GM10266 (cell line): ENCODE data around the gene PXK.

Source experiments
- DNase-seq: peaks from one replicate; pipeline ENCODE4 v3.0.0; 2012; ENCODE audit errors: extremely low spot score
- TF ChIP-seq, protein P1 (sequence below): IDR thresholded peaks from 2 replicates; pipeline ENCODE4 v1.5.1; 2012; ENCODE audit warnings: mild to moderate bottlenecking, low read depth; ENCODE audit not compliant: control insufficient read depth, insufficient read depth; ENCODE audit errors: missing control alignments

The PXK gene

DNA sequence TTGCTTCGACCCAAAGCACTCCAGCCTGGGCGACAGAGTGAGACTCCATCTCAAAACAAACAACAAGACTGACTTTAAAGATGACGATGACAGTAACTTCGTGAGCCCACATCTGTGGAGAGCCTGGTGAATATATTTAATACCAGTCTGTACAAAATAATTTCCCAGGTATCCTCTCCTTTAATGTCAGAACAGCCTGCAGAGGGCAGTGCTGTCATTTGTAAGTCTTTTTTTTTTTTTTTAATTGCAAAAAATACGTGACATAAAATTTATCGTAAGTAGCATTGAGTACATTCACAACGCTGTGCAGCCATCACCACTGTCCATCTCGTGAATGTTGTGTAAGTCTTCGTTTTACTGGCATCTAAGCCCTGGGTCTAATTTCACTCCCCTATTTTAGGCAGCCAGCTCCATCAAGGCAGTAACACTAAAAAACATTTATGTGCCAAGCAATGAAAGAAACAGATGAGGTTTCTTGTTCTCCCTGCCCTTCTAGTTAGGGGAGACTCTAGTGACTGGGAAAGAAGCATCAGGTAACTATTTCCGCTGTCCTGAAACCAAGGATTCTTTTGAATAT, 25.0 kb upstream of the PXK start:
- TF ChIP-seq, protein P1, sequence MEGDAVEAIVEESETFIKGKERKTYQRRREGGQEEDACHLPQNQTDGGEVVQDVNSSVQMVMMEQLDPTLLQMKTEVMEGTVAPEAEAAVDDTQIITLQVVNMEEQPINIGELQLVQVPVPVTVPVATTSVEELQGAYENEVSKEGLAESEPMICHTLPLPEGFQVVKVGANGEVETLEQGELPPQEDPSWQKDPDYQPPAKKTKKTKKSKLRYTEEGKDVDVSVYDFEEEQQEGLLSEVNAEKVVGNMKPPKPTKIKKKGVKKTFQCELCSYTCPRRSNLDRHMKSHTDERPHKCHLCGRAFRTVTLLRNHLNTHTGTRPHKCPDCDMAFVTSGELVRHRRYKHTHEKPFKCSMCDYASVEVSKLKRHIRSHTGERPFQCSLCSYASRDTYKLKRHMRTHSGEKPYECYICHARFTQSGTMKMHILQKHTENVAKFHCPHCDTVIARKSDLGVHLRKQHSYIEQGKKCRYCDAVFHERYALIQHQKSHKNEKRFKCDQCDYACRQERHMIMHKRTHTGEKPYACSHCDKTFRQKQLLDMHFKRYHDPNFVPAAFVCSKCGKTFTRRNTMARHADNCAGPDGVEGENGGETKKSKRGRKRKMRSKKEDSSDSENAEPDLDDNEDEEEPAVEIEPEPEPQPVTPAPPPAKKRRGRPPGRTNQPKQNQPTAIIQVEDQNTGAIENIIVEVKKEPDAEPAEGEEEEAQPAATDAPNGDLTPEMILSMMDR: peak; percentile 58
- no peak for DNase-seq

DNA sequence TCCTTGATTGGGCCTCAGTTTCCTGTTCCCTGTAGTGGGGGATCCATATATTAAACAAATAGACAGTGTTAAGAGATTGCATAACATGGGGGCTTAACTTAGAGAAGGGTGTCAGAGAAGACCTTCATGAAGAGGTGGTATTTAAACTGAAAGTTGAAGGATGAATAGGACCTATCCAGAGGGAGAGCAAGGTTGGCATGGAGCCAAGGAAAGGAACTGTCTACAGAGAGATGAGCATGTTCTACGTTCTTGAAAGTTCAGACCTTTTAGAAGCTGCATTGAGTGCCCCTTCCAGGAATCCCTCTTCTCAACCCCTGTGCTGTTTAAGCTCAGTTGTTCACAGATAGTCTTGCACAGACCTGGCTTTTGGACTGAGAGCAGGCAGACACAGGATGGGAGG, 24.0 kb upstream of the PXK start:
- TF ChIP-seq, protein P1: no peak
- no peak for DNase-seq

DNA sequence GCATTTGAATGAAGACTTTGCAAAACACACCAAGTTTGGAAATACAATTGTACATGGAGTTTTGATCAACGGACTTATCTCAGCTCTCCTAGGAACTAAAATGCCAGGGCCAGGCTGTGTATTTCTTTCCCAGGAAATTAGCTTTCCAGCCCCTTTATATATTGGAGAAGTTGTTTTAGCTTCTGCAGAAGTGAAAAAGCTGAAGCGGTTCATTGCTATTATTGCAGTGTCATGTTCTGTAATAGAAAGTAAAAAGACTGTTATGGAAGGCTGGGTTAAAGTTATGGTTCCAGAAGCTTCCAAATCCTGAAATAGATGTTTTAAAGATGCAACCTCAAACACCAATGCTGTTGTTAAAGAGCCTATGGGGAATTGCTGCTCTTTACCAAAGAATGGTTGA, 14.9 kb upstream of the PXK start:
- DNase-seq: no peak
- TF ChIP-seq, protein P1: no peak

DNA sequence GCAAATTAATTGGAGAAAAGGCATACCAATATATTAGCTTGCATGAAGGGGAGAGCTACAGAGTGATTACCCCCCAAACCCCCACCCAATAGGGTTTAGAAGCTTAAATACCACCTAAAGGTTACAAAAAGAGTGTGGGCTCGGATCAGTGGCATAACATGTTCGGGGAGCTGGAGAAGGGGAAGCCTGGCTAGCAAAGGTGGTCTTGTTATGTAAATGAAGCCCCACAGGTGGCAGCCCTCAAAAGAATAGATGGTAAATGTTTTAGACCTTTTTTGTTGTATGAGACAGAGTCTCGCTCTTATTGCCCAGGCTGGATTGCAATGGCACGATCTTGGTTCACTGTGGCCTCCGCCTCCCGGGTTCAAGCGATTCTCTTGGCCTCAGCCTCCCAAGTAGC, 10.9 kb upstream of the PXK start:
- TF ChIP-seq, protein P1: no peak
- DNase-seq: no peak

DNA sequence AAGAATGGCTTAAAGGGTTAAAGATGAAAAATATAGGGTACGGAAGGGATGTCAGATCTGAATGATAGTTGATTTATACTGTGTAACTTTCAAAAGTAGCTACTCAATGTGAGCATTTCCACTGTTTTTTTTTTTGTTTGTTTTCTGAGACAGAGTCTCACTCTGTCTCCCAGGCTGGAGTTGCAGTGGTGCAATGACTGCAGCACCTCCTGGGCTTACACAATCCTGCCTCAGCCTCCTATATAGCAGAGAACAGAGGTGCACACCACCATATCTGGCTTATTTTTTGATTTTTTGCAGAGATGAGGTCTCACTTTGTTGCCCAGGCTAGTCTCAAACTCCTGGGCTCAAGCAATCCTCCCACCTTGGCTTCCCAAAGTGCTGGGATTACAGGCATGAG, 9.9 kb upstream of the PXK start:
- TF ChIP-seq, protein P1: no peak
- no peak for DNase-seq

DNA sequence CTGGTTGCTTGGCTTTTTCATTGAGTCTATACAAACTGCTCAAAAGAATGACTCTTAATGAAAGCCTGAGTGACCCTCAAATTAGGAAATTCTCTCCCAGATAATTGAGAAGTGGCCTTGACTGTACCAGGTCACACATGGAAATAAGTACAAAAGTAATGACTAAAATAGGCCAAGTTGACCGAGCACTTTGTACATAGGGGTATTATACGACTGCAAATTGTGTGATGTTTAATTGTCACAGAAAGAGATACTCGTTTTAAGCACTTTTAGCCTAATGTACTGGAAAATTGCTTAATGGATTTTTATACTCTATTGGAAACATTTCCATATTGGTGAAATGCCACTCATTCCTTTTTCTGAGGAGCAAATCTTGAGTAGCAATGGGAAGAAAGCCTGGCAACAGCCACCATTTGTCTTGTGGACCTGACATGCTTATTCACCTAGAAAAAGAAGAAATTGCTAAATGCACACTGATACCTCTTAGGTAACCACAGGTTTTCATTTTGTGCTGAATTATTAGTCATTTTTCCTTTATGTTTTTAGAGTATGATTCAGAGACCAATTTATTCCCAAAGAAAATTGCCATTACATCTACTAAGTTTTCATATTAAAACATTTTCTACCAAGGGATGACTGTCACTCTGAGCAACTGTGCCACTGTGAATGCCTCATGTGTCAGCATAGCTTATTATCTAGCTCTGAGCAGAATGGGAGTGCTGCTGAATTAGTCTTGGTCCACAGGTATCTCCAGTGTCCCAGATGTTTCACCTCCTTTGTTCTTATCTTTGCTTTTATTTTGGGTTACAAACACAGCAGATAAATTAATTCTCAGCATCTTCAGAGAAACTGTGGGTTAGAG, 8.9 kb upstream of the PXK start:
- DNase-seq: no peak
- TF ChIP-seq, protein P1: no peak
